IPS DF 4.7 (cell line): ENCODE measurements around the gene CACNB4.

Experiments used
- DNase-seq: peaks from one replicate; pipeline ENCODE4 v3.0.0-alpha.2; 2013; ENCODE audit warnings: low spot score; ENCODE audit errors: extremely low read depth

CACNB4 gene

GRCh38 chr2:151792589-151792988 is 306.3 kb downstream of the CACNB4 start:
- no peak for DNase-seq

- no peak for DNase-seq
These were observed 307.3 kb downstream of the CACNB4 start for GRCh38 chr2:151791545-151791944.

GRCh38 chr2:151790689-151791088 is 308.2 kb downstream of the CACNB4 start:
- DNase-seq, result no peak

- no peak for DNase-seq
These were observed 309.6 kb downstream of the CACNB4 start for GRCh38 chr2:151789055-151789834.

- DNase-seq, result no peak
These were observed 312.4 kb downstream of the CACNB4 start for GRCh38 chr2:151786483-151786882.

GRCh38 chr2:151786077-151786476 is 312.8 kb downstream of the CACNB4 start:
- DNase-seq, result no peak

- no peak for DNase-seq
These were observed 315.7 kb downstream of the CACNB4 start for GRCh38 chr2:151783133-151783520.
